SH-SY5Y (cell line): Measurements from ENCODE around the gene AFF3.

Experiments
- GATA2 ChIP-seq: IDR thresholded peaks from 2 replicates; pipeline ENCODE4 v1.6.1; 2011; ENCODE audit warnings: mild to moderate bottlenecking, low read depth, low read length
- GATA3 ChIP-seq: IDR thresholded peaks from 2 replicates; pipeline ENCODE4 v1.6.1; 2011; ENCODE audit warnings: low read depth, mild to moderate bottlenecking, low read length, moderate library complexity

DNA sequence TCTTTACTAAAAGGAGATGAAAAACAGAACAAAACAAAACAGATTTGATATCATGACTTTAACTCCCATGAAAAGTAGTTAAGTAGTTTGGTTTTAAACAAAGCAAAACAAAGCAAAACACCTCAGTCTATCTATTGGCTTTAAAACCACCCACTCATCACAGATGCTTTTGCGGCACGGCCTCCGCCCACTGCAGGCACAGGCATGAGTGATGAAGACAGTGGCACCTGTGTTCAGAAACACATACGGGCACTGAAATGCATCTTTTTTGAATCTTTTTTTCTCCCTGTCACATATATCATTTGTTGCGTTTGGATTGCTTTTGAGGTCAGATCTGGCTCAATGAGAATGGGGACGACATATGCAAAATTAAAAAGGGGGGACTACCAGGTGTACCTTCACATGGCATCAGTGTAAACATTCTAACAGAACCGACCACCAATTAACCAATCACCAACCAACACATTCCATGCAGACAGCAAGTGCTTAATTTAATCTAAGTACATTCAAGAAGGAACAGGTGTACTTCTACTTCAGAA is 505.2 kb downstream of the AFF3 start:
- no peak for TF ChIP-seq GATA3
- TF ChIP-seq GATA2 = no peak
